CD14-positive monocyte (primary cell): ENCODE data around the gene EEF1AKMT1. TPM values are rescaled to one million over a fixed set of nuclear protein-coding genes. Genes with fewer than 3 reads are reported as not detected.

Experiments
- DNase-seq, 3 donors: peaks; one replicate each; pipeline ENCODE4 v3.0.0-alpha.2; 2011 to 2022
- H2AFZ ChIP-seq: 2 replicates; pipeline ENCODE4 v1.6.0; 2012; ENCODE audit warnings: mild to moderate bottlenecking, low read depth, low read length, inconsistent platforms; ENCODE audit not compliant: insufficient read depth, poor library complexity, severe bottlenecking
- H3K27ac ChIP-seq, 2 donors: 1 replicate in 1 of 2; 2 replicates in 1 of 2; pipeline ENCODE4 v1.5.1; 2012 to 2013; ENCODE audit warnings: low read length in 2 of 2, control low read depth in 1 of 2, inconsistent platforms in 1 of 2, low read depth in 1 of 2, mild to moderate bottlenecking in 1 of 2
- H3K27me3 ChIP-seq, 2 donors: one replicate each; pipeline versions ENCODE4 v1.6.0 to v1.6.1; 2011 to 2013; ENCODE audit warnings: low read length in 2 of 2; ENCODE audit not compliant: control insufficient read depth in 2 of 2, insufficient read depth in 2 of 2
- H3K36me3 ChIP-seq, 2 donors: replicated peaks in 1 of 2; 1 replicate in 1 of 2; 2 replicates in 1 of 2; pipeline versions ENCODE4 v1.5.1 to v1.6.1; 2012 to 2013; ENCODE audit warnings: low read length in 2 of 2, control low read depth in 1 of 2, inconsistent platforms in 1 of 2, mild to moderate bottlenecking in 1 of 2; ENCODE audit not compliant: insufficient read depth in 2 of 2, control insufficient read depth in 1 of 2
- H3K4me1 ChIP-seq, 2 donors: 1 replicate in 1 of 2; 2 replicates in 1 of 2; pipeline versions ENCODE4 v1.5.1 to v1.6.1; 2012 to 2013; ENCODE audit warnings: low read length in 2 of 2, control low read depth in 1 of 2, inconsistent platforms in 1 of 2, mild to moderate bottlenecking in 1 of 2, moderate library complexity in 1 of 2; ENCODE audit not compliant: insufficient read depth in 2 of 2, control insufficient read depth in 1 of 2
- H3K4me2 ChIP-seq: replicated peaks from 2 replicates; pipeline ENCODE3; 2012; ENCODE audit warnings: low read length, moderate library complexity, mild to moderate bottlenecking; ENCODE audit not compliant: poor library complexity, severe bottlenecking; ENCODE audit errors: extremely low read depth
- H3K4me3 ChIP-seq, 3 experiments: fragments of 200-600 bp in 1 of 3; sonication (generic) in 1 of 3; replicated peaks in 1 of 3; 1 replicate in 2 of 3; 2 replicates in 1 of 3; pipeline ENCODE4 v1.5.1; 2011 to 2013; ENCODE audit warnings: low read length in 3 of 3, mild to moderate bottlenecking in 3 of 3, control low read depth in 2 of 3, low read depth in 2 of 3, inconsistent platforms in 1 of 3, moderate library complexity in 1 of 3
- H3K79me2 ChIP-seq: 2 replicates; pipeline ENCODE4 v1.6.0; 2012; ENCODE audit warnings: mild to moderate bottlenecking, control low read depth, inconsistent platforms, low read length, moderate library complexity; ENCODE audit not compliant: insufficient read depth
- H3K9ac ChIP-seq: 2 replicates; pipeline ENCODE4 v1.6.0; 2017; ENCODE audit warnings: low read length, mild to moderate bottlenecking; ENCODE audit not compliant: insufficient read depth, poor library complexity, severe bottlenecking
- H3K9me3 ChIP-seq, 2 donors: replicated peaks in 1 of 2; 1 replicate in 1 of 2; 2 replicates in 1 of 2; pipeline versions ENCODE4 v1.5.1 to v1.6.1; 2012 to 2013; ENCODE audit warnings: low read length in 2 of 2, control low read depth in 1 of 2; ENCODE audit not compliant: control insufficient read depth in 1 of 2, insufficient read depth in 1 of 2
- H4K20me1 ChIP-seq: 2 replicates; pipeline ENCODE4 v1.6.0; 2012; ENCODE audit warnings: mild to moderate bottlenecking, low read length, control low read depth, moderate library complexity; ENCODE audit not compliant: insufficient read depth
- H3K27ac Mint-ChIP-seq, 7 donors: one replicate each; pipeline ENCODE4 v1.8.0; 2020; ENCODE audit warnings: mild to moderate bottlenecking in 7 of 7, mixed read lengths in 7 of 7, moderate library complexity in 6 of 7, inconsistent platforms in 2 of 7
- H3K27me3 Mint-ChIP-seq, 3 donors: one replicate each; pipeline ENCODE4 v1.8.0; 2021 to 2022; ENCODE audit warnings: low read depth in 3 of 3, mild to moderate bottlenecking in 3 of 3, mixed read lengths in 3 of 3, moderate library complexity in 3 of 3, inconsistent platforms in 1 of 3
- H3K36me3 Mint-ChIP-seq, 2 donors: one replicate each; pipeline ENCODE4 v1.8.0; 2020; ENCODE audit warnings: mixed read lengths in 2 of 2, inconsistent platforms in 1 of 2, mild to moderate bottlenecking in 1 of 2
- H3K4me1 Mint-ChIP-seq: one replicate; pipeline ENCODE4 v1.8.0; 2020; ENCODE audit warnings: mild to moderate bottlenecking, mixed read lengths
- H3K4me3 Mint-ChIP-seq, 2 donors: one replicate each; pipeline ENCODE4 v1.8.0; 2020; ENCODE audit warnings: mild to moderate bottlenecking in 2 of 2, mixed read lengths in 2 of 2, moderate library complexity in 1 of 2
- H3K9me3 Mint-ChIP-seq, 7 donors: one replicate each; pipeline ENCODE4 v1.8.0; 2020 to 2022; ENCODE audit warnings: mixed read lengths in 7 of 7, mild to moderate bottlenecking in 6 of 7, moderate library complexity in 6 of 7, inconsistent platforms in 2 of 7
- CTCF ChIP-seq: fragments of 200-600 bp; IDR thresholded peaks from one replicate; pipeline ENCODE4 v1.8.0; 2022; ENCODE audit warnings: antibody characterized with exemption, mild to moderate bottlenecking
- WGBS: methylation state at CpG from one replicate; pipeline ENCODE4 v1.1.5; 2013; ENCODE audit warnings: missing lambda C conversion rate; ENCODE audit not compliant: insufficient coverage; 5-methylcytosine and 5-hydroxymethylcytosine counted together
- intact Hi-C, 2 donors: fragments of 100-400 bp; cut with micrococcal nuclease; formaldehyde crosslinking; loops; one replicate each; pipeline versions ENCODE4 v1.15.0 to v1.15.1; 2023
- polyA plus RNA-seq, 3 donors: library from polyadenylated mRNA; depleted of rRNA in 1 of 3; unstranded in 2 of 3; stranded (reverse) in 1 of 3; fragments of 300-500 nt in 2 of 3; fragments of >200 nt in 1 of 3; fragmentation: Illumina TruSeq in 2 of 3; gene quantifications; 1 replicate in 2 of 3; 2 replicates in 1 of 3; pipeline ENCODE4 v1.2.3, GENCODE V29; 2012 to 2021

The EEF1AKMT1 gene
- polyA plus RNA-seq, 3 donors: 1.7 to 4.2 (median 4.2) TPM

GRCh38 chr13:20740021-20740420 lies 33.7 kb downstream of the EEF1AKMT1 start:
- no peaks in the 10 kb centered on the region for H4K20me1 ChIP-seq
- H3K27ac ChIP-seq: no peak overlapping the region
- no peak overlapping the region for H3K4me2 ChIP-seq
- no peak overlapping the region for H3K27ac Mint-ChIP-seq
- H3K4me1 Mint-ChIP-seq: no peaks in the 10 kb centered on the region
- H3K9me3 ChIP-seq: peaks cover 4 to 12% of the 10 kb centered on the region in 2 donors
- DNase-seq: no peak
- H3K4me1 ChIP-seq: no peaks in the 10 kb centered on the region
- H3K9me3 Mint-ChIP-seq: peaks cover 4 to 35% (median 10%) of the 10 kb centered on the region in 7 donors
- WGBS: 97% methylated on average over 22 of the region's 22 CpGs
- no peak overlapping the region for H3K4me3 ChIP-seq
- no peak overlapping the region for H2AFZ ChIP-seq
- peaks cover 0 to 2% (median under 1%) of the 10 kb centered on the region in 3 donors for H3K27me3 Mint-ChIP-seq
- H3K36me3 ChIP-seq: no peaks in the 10 kb centered on the region
- H3K4me3 Mint-ChIP-seq: no peak overlapping the region
- H3K79me2 ChIP-seq: no peaks in the 10 kb centered on the region
- intact Hi-C loops: no loop called here
- H3K36me3 Mint-ChIP-seq: peaks cover 0 to 2% of the 10 kb centered on the region in 2 donors
- TF ChIP-seq CTCF: no peak
- H3K27me3 ChIP-seq: no peaks in the 10 kb centered on the region
- H3K9ac ChIP-seq: no peak overlapping the region

- no peaks in the 10 kb centered on the region for H3K27me3 ChIP-seq
- intact Hi-C loops: no loop called here
- H3K4me1 ChIP-seq: no peaks in the 10 kb centered on the region
- no peaks in the 10 kb centered on the region for H3K36me3 ChIP-seq
- H3K9me3 ChIP-seq: peaks cover 4 to 12% of the 10 kb centered on the region in 2 donors
- no peak overlapping the region for H3K27ac Mint-ChIP-seq
- no peak for TF ChIP-seq CTCF
- peaks cover 4 to 29% (median 8%) of the 10 kb centered on the region in 7 donors for H3K9me3 Mint-ChIP-seq
- no peak overlapping the region for H3K4me3 ChIP-seq
- H3K27me3 Mint-ChIP-seq: peaks cover 0 to 2% (median 2%) of the 10 kb centered on the region in 3 donors
- no peak for DNase-seq
- H3K9ac ChIP-seq: no peak overlapping the region
- peaks cover 0 to 2% of the 10 kb centered on the region in 2 donors for H3K36me3 Mint-ChIP-seq
- H3K79me2 ChIP-seq: no peaks in the 10 kb centered on the region
- no peak overlapping the region for H3K4me2 ChIP-seq
- H3K4me3 Mint-ChIP-seq: no peak overlapping the region
- H3K4me1 Mint-ChIP-seq: no peaks in the 10 kb centered on the region
- H4K20me1 ChIP-seq: no peaks in the 10 kb centered on the region
- 96% methylated on average over 5 of the region's 6 CpGs for WGBS
- H3K27ac ChIP-seq: no peak overlapping the region
- H2AFZ ChIP-seq: no peak overlapping the region
These were observed 35.1 kb downstream of the EEF1AKMT1 start for GRCh38 chr13:20738616-20739015.
